HEK293 (cell line): Measurements from ENCODE around the gene TMEM121B.

Experiments
- CTCF ChIA-PET: fragments of 350-600 bp; formaldehyde crosslinking; extraction: SDS; loops from one replicate; lab custom pipeline; 2021; ENCODE audit warnings: antibody characterized with exemption; lab: Yijun Ruan, JAX
- POLR2A ChIA-PET: fragments of 300-600 bp; formaldehyde crosslinking; extraction: SDS; loops from one replicate; lab custom pipeline; 2020; ENCODE audit warnings: antibody characterized with exemption, inconsistent platforms; lab: Yijun Ruan, JAX
- H3K27ac ChIP-seq: fragments of 200-500 bp; sonication (Bioruptor generic); 2 replicates; pipeline ENCODE4 v1.5.1; 2014; ENCODE audit warnings: low read depth, low read length, control low read depth, inconsistent platforms; ENCODE audit errors: extremely low read depth
- H3K36me3 ChIP-seq, 2 experiments: fragments of 200-500 bp in 1 of 2; sonication (Bioruptor generic) in 1 of 2; 1 replicate in 1 of 2; 2 replicates in 1 of 2; pipeline ENCODE4 v1.5.1; 2014 to 2017; ENCODE audit warnings: inconsistent platforms in 2 of 2, low read length in 2 of 2; ENCODE audit not compliant: control insufficient read depth in 2 of 2, insufficient read depth in 1 of 2
- H3K4me1 ChIP-seq: fragments of 200-500 bp; sonication (Bioruptor generic); 2 replicates; pipeline ENCODE4 v1.5.1; 2014; ENCODE audit warnings: mild to moderate bottlenecking, low read length, inconsistent platforms; ENCODE audit not compliant: control insufficient read depth, insufficient read depth
- H3K4me3 ChIP-seq: 2 replicates; pipeline ENCODE4 v1.5.1; 2011; ENCODE audit warnings: low read depth, mild to moderate bottlenecking, control low read depth, low read length, moderate library complexity
- H3K9me3 ChIP-seq: fragments of 200-500 bp; sonication (Bioruptor generic); 2 replicates; pipeline ENCODE4 v1.5.1; 2014; ENCODE audit warnings: low read depth, low read length, inconsistent platforms; ENCODE audit not compliant: control insufficient read depth, insufficient read depth
- GFI1B ChIP-seq: fragments of 450-650 bp; formaldehyde crosslinking; IDR thresholded peaks from 2 replicates; pipeline ENCODE4 v1.5.1; 2016; ENCODE audit warnings: missing biosample characterization, missing genetic modification characterization
- HOXD13 ChIP-seq: sonication (generic); formaldehyde crosslinking; IDR thresholded peaks from 2 replicates; pipeline ENCODE4 v1.8.0; 2022; ENCODE audit warnings: missing genetic modification reagents, borderline replicate concordance
- MYNN ChIP-seq: fragments of 450-650 bp; formaldehyde crosslinking; IDR thresholded peaks from 2 replicates; pipeline ENCODE4 v1.5.1; 2016; ENCODE audit warnings: missing biosample characterization, missing genetic modification characterization, borderline replicate concordance
- PATZ1 ChIP-seq: fragments of 450-650 bp; formaldehyde crosslinking; IDR thresholded peaks from 2 replicates; pipeline ENCODE4 v1.5.1; 2016; ENCODE audit warnings: missing biosample characterization, missing genetic modification characterization
- RBAK ChIP-seq: fragments of 450-650 bp; formaldehyde crosslinking; IDR thresholded peaks from 2 replicates; pipeline ENCODE4 v1.5.1; 2016; ENCODE audit warnings: missing biosample characterization, missing genetic modification characterization
- ZBTB20 ChIP-seq: fragments of 450-650 bp; formaldehyde crosslinking; IDR thresholded peaks from 2 replicates; pipeline ENCODE4 v1.5.1; 2016; ENCODE audit warnings: missing biosample characterization, missing genetic modification characterization
- ZBTB21 ChIP-seq: fragments of 450-650 bp; formaldehyde crosslinking; IDR thresholded peaks from 2 replicates; pipeline ENCODE4 v1.5.1; 2017; ENCODE audit warnings: missing biosample characterization, missing genetic modification characterization
- ZNF112 ChIP-seq: fragments of 450-650 bp; formaldehyde crosslinking; IDR thresholded peaks from 2 replicates; pipeline ENCODE4 v1.5.0; 2017; ENCODE audit warnings: missing biosample characterization, missing genetic modification characterization
- ZNF140 ChIP-seq: fragments of 450-650 bp; formaldehyde crosslinking; IDR thresholded peaks from 2 replicates; pipeline ENCODE4 v1.5.1; 2016; ENCODE audit warnings: missing biosample characterization, missing genetic modification characterization
- ZNF2 ChIP-seq: fragments of 450-650 bp; formaldehyde crosslinking; IDR thresholded peaks from 2 replicates; pipeline ENCODE4 v1.5.1; 2016; ENCODE audit warnings: missing biosample characterization, missing genetic modification characterization
- ZNF221 ChIP-seq: fragments of 450-650 bp; formaldehyde crosslinking; IDR thresholded peaks from 2 replicates; pipeline ENCODE4 v1.5.1; 2017; ENCODE audit warnings: missing biosample characterization, missing genetic modification characterization, borderline replicate concordance
- ZNF416 ChIP-seq: fragments of 450-650 bp; formaldehyde crosslinking; IDR thresholded peaks from 2 replicates; pipeline ENCODE4 v1.5.1; 2016; ENCODE audit warnings: missing biosample characterization, missing genetic modification characterization
- ZNF426 ChIP-seq: fragments of 450-650 bp; formaldehyde crosslinking; IDR thresholded peaks from 2 replicates; pipeline ENCODE4 v1.5.1; 2017; ENCODE audit warnings: missing biosample characterization, missing genetic modification characterization, mild to moderate bottlenecking, inconsistent platforms, moderate library complexity
- ZNF449 ChIP-seq: fragments of 450-650 bp; formaldehyde crosslinking; IDR thresholded peaks from 2 replicates; pipeline ENCODE4 v1.5.1; 2017; ENCODE audit warnings: missing biosample characterization, mild to moderate bottlenecking, missing genetic modification characterization, moderate library complexity
- ZNF48 ChIP-seq: fragments of 450-650 bp; formaldehyde crosslinking; IDR thresholded peaks from 2 replicates; pipeline ENCODE4 v1.5.1; 2016; ENCODE audit warnings: missing biosample characterization, missing genetic modification characterization
- ZNF513 ChIP-seq: fragments of 450-650 bp; IDR thresholded peaks from 2 replicates; pipeline ENCODE4 v1.5.1; 2018; ENCODE audit warnings: missing biosample characterization, missing genetic modification characterization
- ZNF514 ChIP-seq: fragments of 450-650 bp; formaldehyde crosslinking; IDR thresholded peaks from 2 replicates; pipeline ENCODE4 v1.5.1; 2016; ENCODE audit warnings: missing biosample characterization, missing genetic modification characterization
- ZNF549 ChIP-seq: fragments of 450-650 bp; IDR thresholded peaks from 2 replicates; pipeline ENCODE4 v1.5.1; 2018; ENCODE audit warnings: missing biosample characterization, missing genetic modification characterization, mild to moderate bottlenecking, inconsistent platforms, moderate library complexity
- ZNF558 ChIP-seq: fragments of 450-650 bp; formaldehyde crosslinking; IDR thresholded peaks from 2 replicates; pipeline ENCODE4 v1.5.1; 2016; ENCODE audit warnings: missing biosample characterization, missing genetic modification characterization
- ZNF658 ChIP-seq: fragments of 450-650 bp; formaldehyde crosslinking; IDR thresholded peaks from 2 replicates; pipeline ENCODE4; 2016; ENCODE audit warnings: missing biosample characterization, missing genetic modification characterization
- ZNF707 ChIP-seq: fragments of 450-650 bp; formaldehyde crosslinking; IDR thresholded peaks from 2 replicates; pipeline ENCODE4 v1.5.1; 2016; ENCODE audit warnings: missing biosample characterization, missing genetic modification characterization
- ZNF768 ChIP-seq: fragments of 450-650 bp; formaldehyde crosslinking; IDR thresholded peaks from 2 replicates; pipeline ENCODE4 v1.5.1; 2018; ENCODE audit warnings: missing biosample characterization, mild to moderate bottlenecking, missing genetic modification characterization
- ZNF837 ChIP-seq: fragments of 450-650 bp; formaldehyde crosslinking; IDR thresholded peaks from 2 replicates; pipeline ENCODE4 v1.5.1; 2016; ENCODE audit warnings: missing biosample characterization, missing genetic modification characterization
- TF ChIP-seq, protein P1 (sequence below): fragments of 450-650 bp; formaldehyde crosslinking; IDR thresholded peaks from 2 replicates; pipeline ENCODE4 v1.5.1; 2016; ENCODE audit warnings: missing biosample characterization, missing genetic modification characterization
- TF ChIP-seq, protein P2 (sequence below): fragments of 450-650 bp; formaldehyde crosslinking; IDR thresholded peaks from 2 replicates; pipeline ENCODE4; 2016; ENCODE audit warnings: missing biosample characterization, missing genetic modification characterization

TMEM121B gene

GRCh38 chr22:17087498-17088131 is 33.5 kb downstream of the TMEM121B start:
- POLR2A ChIA-PET: no interaction called here
- CTCF ChIA-PET: interaction anchor here (0.6 to 2.6 kb wide), 5 partner anchors 8 to 570 kb away, joined by 3 to 8 read pairs (median 4); no protein-coding TSS in a partner anchor
- Histone ChIP-seq H3K36me3 (no peaks in the 10 kb centered on the region), H3K27ac (no peak overlapping the region), H3K9me3 (no peaks in the 10 kb centered on the region), H3K4me3 (no peak overlapping the region), H3K4me1 (no peaks in the 10 kb centered on the region; the same call in 1 of the 2 replicates)
- TF ChIP-seq ZNF221 (tag by site-specific recombination) (no peak), ZNF549 (no peak), ZNF112 (tag by site-specific recombination) (no peak), ZNF426 (tag by site-specific recombination) (no peak), ZNF513 (tag by site-specific recombination) (no peak), ZBTB20 (tag by site-specific recombination) (no peak), ZNF707 (tag by site-specific recombination) (no peak), MYNN (no peak), ZNF558 (tag by site-specific recombination) (no peak), HOXD13 (no peak), ZNF449 (tag by site-specific recombination) (no peak), ZNF514 (tag by site-specific recombination) (no peak)

GRCh38 chr22:17086788-17087497 is 34.2 kb downstream of the TMEM121B start:
- Histone ChIP-seq H3K36me3 (no peaks in the 10 kb centered on the region), H3K4me1 (no peaks in the 10 kb centered on the region; the same call in 1 of the 2 replicates), H3K4me3 (no peak overlapping the region), H3K9me3 (no peaks in the 10 kb centered on the region), H3K27ac (no peak overlapping the region)
- TF ChIP-seq, protein P1, sequence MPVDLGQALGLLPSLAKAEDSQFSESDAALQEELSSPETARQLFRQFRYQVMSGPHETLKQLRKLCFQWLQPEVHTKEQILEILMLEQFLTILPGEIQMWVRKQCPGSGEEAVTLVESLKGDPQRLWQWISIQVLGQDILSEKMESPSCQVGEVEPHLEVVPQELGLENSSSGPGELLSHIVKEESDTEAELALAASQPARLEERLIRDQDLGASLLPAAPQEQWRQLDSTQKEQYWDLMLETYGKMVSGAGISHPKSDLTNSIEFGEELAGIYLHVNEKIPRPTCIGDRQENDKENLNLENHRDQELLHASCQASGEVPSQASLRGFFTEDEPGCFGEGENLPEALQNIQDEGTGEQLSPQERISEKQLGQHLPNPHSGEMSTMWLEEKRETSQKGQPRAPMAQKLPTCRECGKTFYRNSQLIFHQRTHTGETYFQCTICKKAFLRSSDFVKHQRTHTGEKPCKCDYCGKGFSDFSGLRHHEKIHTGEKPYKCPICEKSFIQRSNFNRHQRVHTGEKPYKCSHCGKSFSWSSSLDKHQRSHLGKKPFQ (tag by site-specific recombination): no peak
- no peak for TF ChIP-seq ZNF768 (tag by site-specific recombination)
- TF ChIP-seq PATZ1 (tag by site-specific recombination): no peak
- TF ChIP-seq ZBTB21: no peak
- no peak for TF ChIP-seq RBAK (tag by site-specific recombination)
- TF ChIP-seq, protein P2, sequence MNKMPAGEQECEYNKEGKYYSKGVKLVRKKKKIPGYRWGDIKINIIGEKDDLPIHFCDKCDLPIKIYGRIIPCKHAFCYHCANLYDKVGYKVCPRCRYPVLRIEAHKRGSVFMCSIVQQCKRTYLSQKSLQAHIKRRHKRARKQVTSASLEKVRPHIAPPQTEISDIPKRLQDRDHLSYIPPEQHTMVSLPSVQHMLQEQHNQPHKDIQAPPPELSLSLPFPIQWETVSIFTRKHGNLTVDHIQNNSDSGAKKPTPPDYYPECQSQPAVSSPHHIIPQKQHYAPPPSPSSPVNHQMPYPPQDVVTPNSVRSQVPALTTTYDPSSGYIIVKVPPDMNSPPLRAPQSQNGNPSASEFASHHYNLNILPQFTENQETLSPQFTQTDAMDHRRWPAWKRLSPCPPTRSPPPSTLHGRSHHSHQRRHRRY (tag by site-specific recombination): no peak
- TF ChIP-seq GFI1B (tag by site-specific recombination): no peak
- TF ChIP-seq ZNF658 (tag by site-specific recombination): no peak
- TF ChIP-seq ZNF140 (tag by site-specific recombination): no peak
- no peak for TF ChIP-seq ZNF837 (tag by site-specific recombination)
- no peak for TF ChIP-seq ZNF48 (tag by site-specific recombination)
- TF ChIP-seq ZNF416 (tag by site-specific recombination): no peak
- TF ChIP-seq ZNF2: no peak
- ChIA-PET POLR2A (no interaction called here), CTCF (interaction anchor here (0.7 to 2.6 kb wide), 4 partner anchors 9 to 519 kb away, joined by 3 to 8 read pairs (median 4); no protein-coding TSS in a partner anchor)
